Measurements from ENCODE around the gene SERPINI1.

DNA sequence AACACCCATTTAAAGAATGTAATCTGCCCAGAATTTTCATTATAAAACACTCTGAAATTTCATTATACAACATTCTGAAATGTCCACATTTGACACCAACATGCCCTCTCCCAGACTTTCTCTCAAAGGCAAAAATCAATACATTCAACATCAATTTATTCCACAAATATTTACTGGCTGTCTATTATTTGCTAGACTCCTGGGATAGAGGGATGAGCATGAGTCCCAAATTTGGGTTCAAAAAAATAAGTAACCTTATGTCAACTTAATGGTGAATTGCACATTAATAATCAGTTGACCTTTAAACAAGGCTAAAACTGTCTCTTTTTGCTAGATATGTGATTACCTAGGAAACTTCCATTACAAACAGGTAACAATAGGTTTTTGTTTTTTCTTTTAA lies 109.0 kb downstream of the SERPINI1 start:
- TF ChIP-seq YY1 (IDR thresholded peaks at IDR 0.05; ENCODE audit: insufficient read depth, insufficient read length) (no peak), SUZ12 (IDR thresholded peaks at IDR 0.05; ENCODE audit: extremely low read depth, insufficient read depth, insufficient read length) (no peak)
